ENCODE results near the gene JMJD7.

DNA sequence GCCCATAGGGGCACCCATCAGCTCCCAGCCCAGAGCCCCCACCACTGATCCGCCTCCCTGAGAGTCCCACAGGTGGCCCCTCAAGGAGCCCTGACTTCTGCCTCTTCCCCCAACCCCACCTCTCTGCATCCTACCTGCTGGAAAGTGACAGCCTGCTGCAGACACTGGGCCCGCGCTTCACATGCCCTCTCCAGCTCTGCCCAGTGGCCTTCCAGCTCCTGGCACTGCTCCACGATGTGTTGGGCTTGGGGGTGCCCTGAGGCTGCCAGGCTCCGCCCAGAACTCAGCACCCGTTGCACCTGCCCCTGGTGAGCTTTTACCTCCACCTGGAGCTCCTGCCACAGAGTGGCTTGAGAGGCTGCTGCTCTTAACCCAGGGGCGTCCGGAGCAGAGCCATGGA is 45.8 kb downstream of the JMJD7 start:
- no peak for TF ChIP-seq EZH2 (IDR thresholded peaks at IDR 0.05)
- TF ChIP-seq, protein P1, sequence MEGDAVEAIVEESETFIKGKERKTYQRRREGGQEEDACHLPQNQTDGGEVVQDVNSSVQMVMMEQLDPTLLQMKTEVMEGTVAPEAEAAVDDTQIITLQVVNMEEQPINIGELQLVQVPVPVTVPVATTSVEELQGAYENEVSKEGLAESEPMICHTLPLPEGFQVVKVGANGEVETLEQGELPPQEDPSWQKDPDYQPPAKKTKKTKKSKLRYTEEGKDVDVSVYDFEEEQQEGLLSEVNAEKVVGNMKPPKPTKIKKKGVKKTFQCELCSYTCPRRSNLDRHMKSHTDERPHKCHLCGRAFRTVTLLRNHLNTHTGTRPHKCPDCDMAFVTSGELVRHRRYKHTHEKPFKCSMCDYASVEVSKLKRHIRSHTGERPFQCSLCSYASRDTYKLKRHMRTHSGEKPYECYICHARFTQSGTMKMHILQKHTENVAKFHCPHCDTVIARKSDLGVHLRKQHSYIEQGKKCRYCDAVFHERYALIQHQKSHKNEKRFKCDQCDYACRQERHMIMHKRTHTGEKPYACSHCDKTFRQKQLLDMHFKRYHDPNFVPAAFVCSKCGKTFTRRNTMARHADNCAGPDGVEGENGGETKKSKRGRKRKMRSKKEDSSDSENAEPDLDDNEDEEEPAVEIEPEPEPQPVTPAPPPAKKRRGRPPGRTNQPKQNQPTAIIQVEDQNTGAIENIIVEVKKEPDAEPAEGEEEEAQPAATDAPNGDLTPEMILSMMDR (IDR thresholded peaks at IDR 0.05 in 2 of 3, conservative IDR thresholded peaks at IDR 0.05 in 1 of 3; ENCODE audit: borderline replicate concordance in 1 of 3, insufficient read depth in 1 of 3, low read depth in 2 of 3, low read length in 2 of 3) = no peak
- no peak for TF ChIP-seq SRF (IDR thresholded peaks at IDR 0.05; ENCODE audit: low read depth)
- TF ChIP-seq CEBPB (IDR thresholded peaks at IDR 0.05; ENCODE audit: low read depth) = no peak
- no peak for TF ChIP-seq SIN3A (IDR thresholded peaks at IDR 0.05; ENCODE audit: low read depth)
- TF ChIP-seq, protein P2, sequence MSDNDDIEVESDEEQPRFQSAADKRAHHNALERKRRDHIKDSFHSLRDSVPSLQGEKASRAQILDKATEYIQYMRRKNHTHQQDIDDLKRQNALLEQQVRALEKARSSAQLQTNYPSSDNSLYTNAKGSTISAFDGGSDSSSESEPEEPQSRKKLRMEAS (IDR thresholded peaks at IDR 0.05) = no peak
- TF ChIP-seq JUND (IDR thresholded peaks at IDR 0.05) = no peak
- no peak for TF ChIP-seq RAD21 (IDR thresholded peaks at IDR 0.05; ENCODE audit: low read depth)
- TF ChIP-seq, protein P3, sequence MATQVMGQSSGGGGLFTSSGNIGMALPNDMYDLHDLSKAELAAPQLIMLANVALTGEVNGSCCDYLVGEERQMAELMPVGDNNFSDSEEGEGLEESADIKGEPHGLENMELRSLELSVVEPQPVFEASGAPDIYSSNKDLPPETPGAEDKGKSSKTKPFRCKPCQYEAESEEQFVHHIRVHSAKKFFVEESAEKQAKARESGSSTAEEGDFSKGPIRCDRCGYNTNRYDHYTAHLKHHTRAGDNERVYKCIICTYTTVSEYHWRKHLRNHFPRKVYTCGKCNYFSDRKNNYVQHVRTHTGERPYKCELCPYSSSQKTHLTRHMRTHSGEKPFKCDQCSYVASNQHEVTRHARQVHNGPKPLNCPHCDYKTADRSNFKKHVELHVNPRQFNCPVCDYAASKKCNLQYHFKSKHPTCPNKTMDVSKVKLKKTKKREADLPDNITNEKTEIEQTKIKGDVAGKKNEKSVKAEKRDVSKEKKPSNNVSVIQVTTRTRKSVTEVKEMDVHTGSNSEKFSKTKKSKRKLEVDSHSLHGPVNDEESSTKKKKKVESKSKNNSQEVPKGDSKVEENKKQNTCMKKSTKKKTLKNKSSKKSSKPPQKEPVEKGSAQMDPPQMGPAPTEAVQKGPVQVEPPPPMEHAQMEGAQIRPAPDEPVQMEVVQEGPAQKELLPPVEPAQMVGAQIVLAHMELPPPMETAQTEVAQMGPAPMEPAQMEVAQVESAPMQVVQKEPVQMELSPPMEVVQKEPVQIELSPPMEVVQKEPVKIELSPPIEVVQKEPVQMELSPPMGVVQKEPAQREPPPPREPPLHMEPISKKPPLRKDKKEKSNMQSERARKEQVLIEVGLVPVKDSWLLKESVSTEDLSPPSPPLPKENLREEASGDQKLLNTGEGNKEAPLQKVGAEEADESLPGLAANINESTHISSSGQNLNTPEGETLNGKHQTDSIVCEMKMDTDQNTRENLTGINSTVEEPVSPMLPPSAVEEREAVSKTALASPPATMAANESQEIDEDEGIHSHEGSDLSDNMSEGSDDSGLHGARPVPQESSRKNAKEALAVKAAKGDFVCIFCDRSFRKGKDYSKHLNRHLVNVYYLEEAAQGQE (IDR thresholded peaks at IDR 0.05; ENCODE audit: low read depth) = no peak

All from HCT116 (cell line).